Measurements from ENCODE around the gene ZDHHC7. TPM values are rescaled to one million over a fixed set of nuclear protein-coding genes. Genes with fewer than 3 reads are reported as not detected.

The ZDHHC7 gene
- total RNA-seq, 1 experiment from 2014 or later, result 39.1 TPM

- no peak overlapping the region for H3K4me3 Mint-ChIP-seq
- Histone ChIP-seq H3K23ac (ENCODE audit: insufficient read length, low read depth, low read length) (no peak overlapping the region), H3K23me2 (ENCODE audit: insufficient read length, low read depth, low read length, poor library complexity, severe bottlenecking) (no peaks in the 10 kb centered on the region), H2AK5ac (ENCODE audit: insufficient read length, low read length) (no peak overlapping the region), H4K91ac (ENCODE audit: insufficient read length, low read depth, low read length) (no peak overlapping the region), H3K56ac (ENCODE audit: insufficient read length, low read depth, low read length) (no peak overlapping the region), H3K27me3 (ENCODE audit: insufficient read depth, low read length) (no peaks in the 10 kb centered on the region; the same call in 1 of the 2 replicates), H2BK20ac (ENCODE audit: low read depth, low read length, poor library complexity, severe bottlenecking) (no peak overlapping the region), H2BK15ac (ENCODE audit: low read depth, low read length) (no peak overlapping the region), H3K4ac (ENCODE audit: low read depth, low read length) (no peak overlapping the region), H2BK120ac (ENCODE audit: low read depth, low read length, poor library complexity, severe bottlenecking) (no peak overlapping the region), H4K5ac (ENCODE audit: insufficient read length, low read depth, low read length) (no peak overlapping the region), H3T11ph (ENCODE audit: low read length) (no peak overlapping the region), H3K4me1 (ENCODE audit: insufficient read depth, low read length) (no peaks in the 10 kb centered on the region), H3K4me2 (ENCODE audit: insufficient read depth, insufficient read length, low read length) (no peak overlapping the region), H3K9me3 (ENCODE audit: control insufficient read depth, low read depth, low read length) (no peaks in the 10 kb centered on the region), H4K8ac (replicated peaks; ENCODE audit: insufficient read length, low read depth, low read length) (no peak overlapping the region), H3K79me1 (ENCODE audit: insufficient read depth, low read depth, low read length, poor library complexity, severe bottlenecking) (no peaks in the 10 kb centered on the region), H3K27ac (ENCODE audit: insufficient read length, low read depth, low read length) (no peak overlapping the region), H2BK5ac (ENCODE audit: insufficient read length, low read length) (no peak overlapping the region), H3K79me2 (ENCODE audit: insufficient read depth, low read length) (no peaks in the 10 kb centered on the region), H2AFZ (ENCODE audit: low read length) (no peak overlapping the region), H3K9ac (ENCODE audit: extremely low read depth, insufficient read length, low read length) (no peak overlapping the region), H4K20me1 (ENCODE audit: control insufficient read depth, insufficient read depth, insufficient read length) (no peaks in the 10 kb centered on the region), H3K14ac (ENCODE audit: insufficient read depth, low read length) (no peak overlapping the region), H2BK12ac (ENCODE audit: insufficient read length, low read depth, low read length) (no peak overlapping the region), H3K18ac (ENCODE audit: insufficient read length, low read depth, low read length) (no peak overlapping the region)
- peaks cover 35% of the 10 kb centered on the region for H3K27me3 Mint-ChIP-seq (ENCODE audit: low read depth)
- whole genome bisulfite sequencing (ENCODE audit: extremely low coverage, insufficient read length, low lambda C conversion rate), result no CpG with 5 or more reads among the region's 8 CpGs
- no peaks in the 10 kb centered on the region for H3K36me3 Mint-ChIP-seq (ENCODE audit: insufficient read depth in 1 of 3, low read depth in 3 of 3)
- TF ChIP-seq, protein P1, sequence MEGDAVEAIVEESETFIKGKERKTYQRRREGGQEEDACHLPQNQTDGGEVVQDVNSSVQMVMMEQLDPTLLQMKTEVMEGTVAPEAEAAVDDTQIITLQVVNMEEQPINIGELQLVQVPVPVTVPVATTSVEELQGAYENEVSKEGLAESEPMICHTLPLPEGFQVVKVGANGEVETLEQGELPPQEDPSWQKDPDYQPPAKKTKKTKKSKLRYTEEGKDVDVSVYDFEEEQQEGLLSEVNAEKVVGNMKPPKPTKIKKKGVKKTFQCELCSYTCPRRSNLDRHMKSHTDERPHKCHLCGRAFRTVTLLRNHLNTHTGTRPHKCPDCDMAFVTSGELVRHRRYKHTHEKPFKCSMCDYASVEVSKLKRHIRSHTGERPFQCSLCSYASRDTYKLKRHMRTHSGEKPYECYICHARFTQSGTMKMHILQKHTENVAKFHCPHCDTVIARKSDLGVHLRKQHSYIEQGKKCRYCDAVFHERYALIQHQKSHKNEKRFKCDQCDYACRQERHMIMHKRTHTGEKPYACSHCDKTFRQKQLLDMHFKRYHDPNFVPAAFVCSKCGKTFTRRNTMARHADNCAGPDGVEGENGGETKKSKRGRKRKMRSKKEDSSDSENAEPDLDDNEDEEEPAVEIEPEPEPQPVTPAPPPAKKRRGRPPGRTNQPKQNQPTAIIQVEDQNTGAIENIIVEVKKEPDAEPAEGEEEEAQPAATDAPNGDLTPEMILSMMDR (conservative IDR thresholded peaks at IDR 0.05), result no peak
- H3K9me3 Mint-ChIP-seq, result no peaks in the 10 kb centered on the region
- H3K27ac Mint-ChIP-seq, result no peak overlapping the region
- peaks cover 0 to 3% of the 10 kb centered on the region in 2 experiments; a peak in 1 of 4 replicates for H3K4me1 Mint-ChIP-seq
- DNase-seq, result no peak
Measured at GRCh38 chr16:85017633-85018032, 6.3 kb upstream of the ZDHHC7 start.

Data from H9 (cell line).